Common myeloid progenitor, CD34-positive (primary cell): ENCODE data around the gene EXD3.

Experiments used
- CTCF ChIA-PET: fragments of 350-600 bp; sonication (Branson Sonifier 250); formaldehyde crosslinking; loops from one replicate; lab custom pipeline; 2021; ENCODE audit warnings: antibody characterized with exemption; lab: Charles Lee
- POLR2A ChIA-PET: fragments of 350-600 bp; sonication (Branson Sonifier 250); formaldehyde crosslinking; loops from one replicate; lab custom pipeline; 2021; ENCODE audit warnings: antibody characterized with exemption; lab: Charles Lee
- DNase-seq, 3 donors: peaks; one replicate each; pipeline versions ENCODE4 v3.0.0 to v3.0.0-alpha.2; 2013
- H3K27ac ChIP-seq, 2 experiments: 1 replicate in 1 of 2; 2 replicates in 1 of 2; pipeline ENCODE4 v1.7.0; 2013; ENCODE audit warnings: inconsistent platforms in 2 of 2, low read length in 2 of 2, mild to moderate bottlenecking in 2 of 2, low read depth in 1 of 2, moderate library complexity in 1 of 2; ENCODE audit not compliant: severe bottlenecking in 2 of 2, insufficient read depth in 1 of 2, poor library complexity in 1 of 2
- H3K27me3 ChIP-seq, 5 experiments: replicated peaks in 2 of 5; 1 replicate in 3 of 5; 2 replicates in 2 of 5; pipeline versions ENCODE4 v1.6.1 to v1.7.0; 2013; ENCODE audit warnings: low read length in 4 of 5, mild to moderate bottlenecking in 2 of 5, moderate library complexity in 2 of 5, inconsistent platforms in 1 of 5; ENCODE audit not compliant: insufficient read depth in 5 of 5, control insufficient read depth in 4 of 5
- H3K36me3 ChIP-seq, 4 experiments: 1 replicate in 2 of 4; 2 replicates in 2 of 4; pipeline versions ENCODE4 v1.6.1 to v1.7.0; 2013; ENCODE audit warnings: low read length in 3 of 4, control low read depth in 1 of 4, mild to moderate bottlenecking in 1 of 4; ENCODE audit not compliant: control insufficient read depth in 4 of 4, insufficient read depth in 4 of 4
- H3K4me1 ChIP-seq, 4 experiments: 1 replicate in 3 of 4; 2 replicates in 1 of 4; pipeline versions ENCODE4 v1.6.1 to v1.7.1; 2013; ENCODE audit warnings: low read length in 3 of 4, mild to moderate bottlenecking in 3 of 4, control low read depth in 1 of 4, inconsistent platforms in 1 of 4, moderate library complexity in 1 of 4; ENCODE audit not compliant: control insufficient read depth in 4 of 4, insufficient read depth in 4 of 4; ENCODE audit errors: control extremely low read depth in 1 of 4
- H3K4me3 ChIP-seq, 7 experiments: 1 replicate in 4 of 7; 2 replicates in 3 of 7; pipeline versions ENCODE4 v1.5.1 to v1.7.0; 2013; ENCODE audit warnings: mild to moderate bottlenecking in 7 of 7, low read length in 6 of 7, moderate library complexity in 6 of 7, inconsistent platforms in 2 of 7, low read depth in 2 of 7, control low read depth in 1 of 7; ENCODE audit not compliant: insufficient read depth in 4 of 7, control insufficient read depth in 1 of 7; ENCODE audit errors: extremely low read depth in 1 of 7
- H3K9me3 ChIP-seq, 5 experiments: 1 replicate in 4 of 5; 2 replicates in 1 of 5; pipeline versions ENCODE4 v1.6.1 to v1.7.1; 2013; ENCODE audit warnings: low read length in 4 of 5, mild to moderate bottlenecking in 2 of 5, inconsistent platforms in 1 of 5, low read depth in 1 of 5, moderate library complexity in 1 of 5; ENCODE audit not compliant: control insufficient read depth in 4 of 5, insufficient read depth in 2 of 5; ENCODE audit errors: control extremely low read depth in 1 of 5
- WGBS: methylation state at CpG from one replicate; pipeline ENCODE4 v1.1.5; 2013; ENCODE audit not compliant: insufficient coverage; 5-methylcytosine and 5-hydroxymethylcytosine counted together

The EXD3 gene

GRCh38 chr9:137431416-137431931, 8.5 kb upstream of the EXD3 start:
- no peaks in the 10 kb centered on the region for H3K27me3 ChIP-seq
- H3K4me3 ChIP-seq: no peak overlapping the region
- no peak overlapping the region for H3K27ac ChIP-seq
- ChIA-PET POLR2A (no interaction called here), CTCF (interaction anchor here (1.3 to 2.6 kb wide), 3 partner anchors 8 to 14 kb away, joined by 5 to 14 read pairs (median 5); partner anchors contain the start of genes EXD3 and NOXA1)
- DNase-seq: no peak
- 93% methylated on average over 18 of the region's 21 CpGs for WGBS
- no peaks in the 10 kb centered on the region for H3K36me3 ChIP-seq
- no peaks in the 10 kb centered on the region for H3K9me3 ChIP-seq
- H3K4me1 ChIP-seq: peaks cover 0 to 33% (median 18%) of the 10 kb centered on the region in 4 experiments

GRCh38 chr9:137430723-137431415, 7.9 kb upstream of the EXD3 start:
- Histone ChIP-seq H3K36me3 (peaks cover 0 to 2% (median 0%) of the 10 kb centered on the region in 4 experiments), H3K27me3 (no peaks in the 10 kb centered on the region), H3K27ac (no peak overlapping the region), H3K4me1 (peaks cover 0 to 30% (median 17%) of the 10 kb centered on the region in 4 experiments), H3K4me3 (no peak overlapping the region), H3K9me3 (no peaks in the 10 kb centered on the region)
- WGBS: 91% methylated on average over 20 of the region's 27 CpGs
- ChIA-PET CTCF (interaction anchor here (1.2 to 1.9 kb wide), 2 partner anchors 13 to 15 kb away, joined by 3 to 5 read pairs; no protein-coding TSS in a partner anchor), POLR2A (no interaction called here)
- no peak for DNase-seq

GRCh38 chr9:137429974-137430722, 7.2 kb upstream of the EXD3 start:
- Histone ChIP-seq H3K4me3 (no peak overlapping the region), H3K36me3 (peaks cover 0 to 2% (median 0%) of the 10 kb centered on the region in 4 experiments), H3K27ac (peak overlapping the region in 1 of 2 experiments; percentile 34), H3K4me1 (peaks cover 0 to 23% (median 13%) of the 10 kb centered on the region in 4 experiments), H3K9me3 (no peaks in the 10 kb centered on the region), H3K27me3 (no peaks in the 10 kb centered on the region)
- DNase-seq: no peak
- CTCF ChIA-PET: interaction anchor here (1.2 to 1.9 kb wide), 3 partner anchors 14 to 16 kb away, joined by 3 to 5 read pairs (median 3); no protein-coding TSS in a partner anchor
- POLR2A ChIA-PET: no interaction called here
- 86% methylated on average over 25 of the region's 34 CpGs for WGBS

GRCh38 chr9:137429546-137429890, 6.6 kb upstream of the EXD3 start:
- Histone ChIP-seq H3K9me3 (no peaks in the 10 kb centered on the region), H3K27me3 (no peaks in the 10 kb centered on the region), H3K36me3 (peaks cover 0 to 2% (median 0%) of the 10 kb centered on the region in 4 experiments), H3K4me1 (peaks cover 0 to 17% (median 10%) of the 10 kb centered on the region in 4 experiments), H3K27ac (no peak overlapping the region), H3K4me3 (no peak overlapping the region)
- CTCF ChIA-PET: interaction anchor here (1.3 kb wide), 1 partner anchor 13 kb away, joined by 3 read pairs; no protein-coding TSS in a partner anchor
- POLR2A ChIA-PET: no interaction called here
- 97% methylated on average over 11 of the region's 14 CpGs for WGBS
- DNase-seq: no peak

- H3K36me3 ChIP-seq: peaks cover 0 to 2% (median 0%) of the 10 kb centered on the region in 4 experiments
- H3K27ac ChIP-seq: no peak overlapping the region
- CTCF ChIA-PET: interaction anchor here (1.3 kb wide), 1 partner anchor 13 kb away, joined by 3 read pairs; no protein-coding TSS in a partner anchor
- H3K27me3 ChIP-seq: no peaks in the 10 kb centered on the region
- POLR2A ChIA-PET: no interaction called here
- H3K4me3 ChIP-seq: no peak overlapping the region
- H3K4me1 ChIP-seq: peaks cover 0 to 14% (median 8%) of the 10 kb centered on the region in 4 experiments
- WGBS: 92% methylated on average over 27 of the region's 27 CpGs
- DNase-seq: no peak
- H3K9me3 ChIP-seq: no peaks in the 10 kb centered on the region
These were observed 6.0 kb upstream of the EXD3 start for GRCh38 chr9:137428841-137429545.

GRCh38 chr9:137428311-137428630, 5.3 kb upstream of the EXD3 start:
- 100% methylated on average over 1 of the region's 6 CpGs for WGBS

More at GRCh38 chr9:137428311-137428630, 5.3 kb upstream of the EXD3 start:
- POLR2A ChIA-PET: no interaction called here
- H3K4me3 ChIP-seq: no peak overlapping the region
- H3K9me3 ChIP-seq: no peaks in the 10 kb centered on the region
- H3K27me3 ChIP-seq: no peaks in the 10 kb centered on the region
- CTCF ChIA-PET: no interaction called here
- no peak for DNase-seq
- peaks cover 0 to 13% (median 11%) of the 10 kb centered on the region in 4 experiments for H3K4me1 ChIP-seq
- H3K27ac ChIP-seq: no peak overlapping the region
- H3K36me3 ChIP-seq: peaks cover 0 to 2% (median 0%) of the 10 kb centered on the region in 4 experiments
